HepG2 (cell line): ENCODE results near the gene ESRP2. TPM values are rescaled to one million over a fixed set of nuclear protein-coding genes. Genes with fewer than 3 reads are reported as not detected.

Experiments used
- ATAC-seq: fragments of 200-7000 bp; cut with Tn5 transposase; 3 replicates; pipeline ENCODE4 v1.9.1; 2020; ENCODE audit warnings: mild to moderate bottlenecking, moderate library complexity
- BruUV-seq: library from RNA; stranded (reverse); fragments of 400-500 nt; replicated peaks from 2 replicates; lab custom pipeline; 2021; lab: Mats Ljungman, UMichigan
- CTCF ChIA-PET: fragments of 300-600 bp; formaldehyde crosslinking; extraction: SDS; loops from one replicate; lab custom pipeline; 2021; ENCODE audit warnings: low total read pairs, inconsistent platforms, low intra/inter-chr PET ratio; lab: Yijun Ruan, JAX
- POLR2A ChIA-PET: fragments of 350-600 bp; sonication (Branson Sonifier 250); formaldehyde crosslinking; loops from one replicate; lab custom pipeline; 2020; ENCODE audit warnings: antibody characterized with exemption, inconsistent platforms; lab: Yijun Ruan, JAX
- DNase-seq: peaks from one replicate; pipeline ENCODE4 v3.0.0-alpha.2; 2015; ENCODE audit warnings: low spot score
- FAIRE-seq: peaks from 3 replicates; lab custom pipeline; 2011; peaks lifted over from hg19 to GRCh38; lab: Jason Lieb, UNC
- H2AFZ ChIP-seq: one replicate; pipeline ENCODE4 v1.6.1; 2011; ENCODE audit warnings: low read length, inconsistent platforms
- H3K27ac ChIP-seq: fragments of 300-600 bp; 3 replicates; pipeline ENCODE4 v1.8.0; 2011; ENCODE audit warnings: mixed run types, mild to moderate bottlenecking, mixed read lengths, low read length, inconsistent platforms; ENCODE audit not compliant: insufficient read depth; ENCODE audit errors: extremely low read length
- H3K27me3 ChIP-seq, 2 experiments: fragments of 200-600 bp in 1 of 2; 2 replicates in 1 of 2; 3 replicates in 1 of 2; pipeline versions ENCODE4 v1.6.0 to v1.8.0; 2011; ENCODE audit warnings: low read length in 2 of 2, mild to moderate bottlenecking in 2 of 2, moderate library complexity in 2 of 2, inconsistent platforms in 1 of 2; ENCODE audit not compliant: insufficient read depth in 2 of 2, control insufficient read depth in 1 of 2
- H3K36me3 ChIP-seq, 2 experiments: fragments of 200-600 bp in 1 of 2; replicated peaks in 1 of 2; 2 replicates in 1 of 2; 3 replicates in 1 of 2; pipeline versions ENCODE4 v1.5.1 to v1.8.0; 2011; ENCODE audit warnings: low read length in 2 of 2, inconsistent platforms in 1 of 2; ENCODE audit not compliant: insufficient read depth in 2 of 2, control insufficient read depth in 1 of 2
- H3K4me1 ChIP-seq: 2 replicates; pipeline ENCODE4 v1.5.1; 2012; ENCODE audit warnings: low read length, inconsistent platforms; ENCODE audit not compliant: insufficient read depth
- H3K4me2 ChIP-seq: 2 replicates; pipeline ENCODE4 v1.6.0; 2011; ENCODE audit warnings: low read depth, low read length, inconsistent platforms
- H3K4me3 ChIP-seq, 3 experiments: fragments of 200-600 bp in 1 of 3; sonication (generic), shearing (Covaris generic) in 1 of 3; replicated peaks in 1 of 3; 2 replicates each; pipeline ENCODE4 v1.5.1; 2011 to 2016; ENCODE audit warnings: low read length in 3 of 3, inconsistent platforms in 2 of 3, low read depth in 2 of 3, mild to moderate bottlenecking in 2 of 3, control low read depth in 1 of 3, mixed read lengths in 1 of 3; ENCODE audit not compliant: insufficient read depth in 1 of 3
- H3K79me2 ChIP-seq: one replicate; pipeline ENCODE4 v1.6.1; 2011; ENCODE audit warnings: low read length, inconsistent platforms; ENCODE audit not compliant: insufficient read depth
- H3K9ac ChIP-seq: 2 replicates; pipeline ENCODE4 v1.6.0; 2011; ENCODE audit warnings: mild to moderate bottlenecking, low read depth, low read length, inconsistent platforms; ENCODE audit not compliant: insufficient read depth
- H3K9me3 ChIP-seq: 2 replicates; pipeline ENCODE4 v1.5.1; 2012; ENCODE audit warnings: mild to moderate bottlenecking, low read length
- H4K20me1 ChIP-seq: 2 replicates; pipeline ENCODE4 v1.6.0; 2011; ENCODE audit warnings: inconsistent platforms, mild to moderate bottlenecking, low read length, moderate library complexity; ENCODE audit not compliant: insufficient read depth
- AGO2 ChIP-seq: fragments of 200-400 bp; formaldehyde crosslinking; optimal IDR thresholded peaks from 2 replicates; pipeline ENCODE3; 2017; ENCODE audit warnings: mild to moderate bottlenecking, low read depth, low read length, moderate library complexity
- AHR ChIP-seq: IDR thresholded peaks from 2 replicates; pipeline ENCODE4 v1.6.1; 2018; ENCODE audit warnings: missing genetic modification reagents, missing compliant biosample characterization
- ETV5 ChIP-seq: IDR thresholded peaks from 2 replicates; pipeline ENCODE4 v1.6.1; 2018; ENCODE audit warnings: missing biosample characterization, missing genetic modification reagents, inconsistent platforms, borderline replicate concordance
- HMG20A ChIP-seq: IDR thresholded peaks from 2 replicates; pipeline ENCODE4 v1.6.1; 2016; ENCODE audit warnings: borderline replicate concordance
- IKZF4 ChIP-seq: sonication (generic); formaldehyde crosslinking; IDR thresholded peaks from 2 replicates; pipeline ENCODE4 v1.5.1; 2020; ENCODE audit warnings: borderline replicate concordance, mild to moderate bottlenecking, low read depth, missing genetic modification reagents; ENCODE audit errors: not compliant biosample characterization
- MAF1 ChIP-seq: sonication (generic); formaldehyde crosslinking; IDR thresholded peaks from 2 replicates; pipeline ENCODE4 v1.5.0; 2020; ENCODE audit warnings: missing genetic modification reagents, borderline replicate concordance
- NFRKB ChIP-seq: fragments of 450-650 bp; IDR thresholded peaks from 2 replicates; pipeline ENCODE4 v1.6.1; 2017
- NFYC ChIP-seq: IDR thresholded peaks from 2 replicates; pipeline ENCODE4 v1.6.1; 2016; ENCODE audit warnings: missing genetic modification reagents, missing compliant biosample characterization
- RBM39 ChIP-seq: fragments of 200-400 bp; formaldehyde crosslinking; IDR thresholded peaks from one replicate; pipeline ENCODE4 v1.6.1; 2018; ENCODE audit warnings: antibody characterized with exemption, mild to moderate bottlenecking, low read depth, low read length; ENCODE audit not compliant: poor library complexity, severe bottlenecking
- TBL1XR1 ChIP-seq: fragments of 150-350 bp; IDR thresholded peaks from 2 replicates; pipeline ENCODE4 v1.6.1; 2014; ENCODE audit warnings: borderline replicate concordance, low read length; ENCODE audit not compliant: partially characterized antibody
- U2AF2 ChIP-seq: fragments of 200-400 bp; formaldehyde crosslinking; IDR thresholded peaks from 2 replicates; pipeline ENCODE4 v1.6.1; 2017; ENCODE audit warnings: low read depth, mild to moderate bottlenecking, low read length
- ZHX1 ChIP-seq: sonication (generic); formaldehyde crosslinking; IDR thresholded peaks from 2 replicates; pipeline ENCODE4 v1.8.1; 2022; ENCODE audit warnings: low read depth, mild to moderate bottlenecking, missing genetic modification reagents
- ZKSCAN8 ChIP-seq: IDR thresholded peaks from 2 replicates; pipeline ENCODE4 v1.6.1; 2016; ENCODE audit warnings: borderline replicate concordance, missing genetic modification reagents, missing compliant biosample characterization
- ZMAT3 ChIP-seq: sonication (generic); formaldehyde crosslinking; conservative IDR thresholded peaks from 2 replicates; pipeline ENCODE4 v1.7.0; 2021; ENCODE audit warnings: missing genetic modification reagents
- ZNF12 ChIP-seq: sonication (generic); formaldehyde crosslinking; IDR thresholded peaks from 2 replicates; pipeline ENCODE4 v1.5.0; 2020; ENCODE audit warnings: missing genetic modification reagents
- ZNF513 ChIP-seq: sonication (generic); formaldehyde crosslinking; conservative IDR thresholded peaks from 2 replicates; pipeline ENCODE4 v1.5.0; 2020; ENCODE audit warnings: missing genetic modification reagents
- ZNF550 ChIP-seq: sonication (generic); formaldehyde crosslinking; IDR thresholded peaks from 2 replicates; pipeline ENCODE4 v1.4.0; 2020; ENCODE audit warnings: mild to moderate bottlenecking, missing genetic modification reagents, borderline replicate concordance
- ZNF572 ChIP-seq: sonication (generic); formaldehyde crosslinking; IDR thresholded peaks from 2 replicates; pipeline ENCODE4 v1.5.1; 2020; ENCODE audit warnings: mild to moderate bottlenecking, missing genetic modification reagents
- ZNF614 ChIP-seq: IDR thresholded peaks from 2 replicates; pipeline ENCODE4 v1.6.1; 2018; ENCODE audit warnings: missing biosample characterization, missing genetic modification reagents, inconsistent platforms, borderline replicate concordance
- ZNF616 ChIP-seq: sonication (generic); formaldehyde crosslinking; IDR thresholded peaks from 2 replicates; pipeline ENCODE4 v1.5.0; 2020; ENCODE audit warnings: low read depth, mild to moderate bottlenecking, missing genetic modification reagents
- WGBS: methylation state at CpG from one replicate; pipeline ENCODE4 v1.1.6; 2017; ENCODE audit warnings: low lambda C conversion rate; 5-methylcytosine and 5-hydroxymethylcytosine counted together
- in situ Hi-C: cut with HindIII; loops from 2 replicates; pipeline ENCODE4 v1.10.0; 2017; ENCODE audit warnings: low pct_unique_long_range_greater_than_20kb; ENCODE audit not compliant: extremely low pct_ligation_motif_present
- intact Hi-C: fragments of 100-400 bp; cut with micrococcal nuclease; formaldehyde crosslinking; loops from one replicate; pipeline ENCODE4 v1.10.0; 2022; ENCODE audit not compliant: unreplicated experiment
- polyA plus RNA-seq, 8 experiments: library from polyadenylated mRNA; depleted of rRNA in 3 of 8; stranded (reverse) in 7 of 8; unstranded in 1 of 8; fragments of >200 nt; fragmentation: Illumina TruSeq in 4 of 8; extraction: Trizol in 4 of 8; gene quantifications; 2 replicates each; pipeline versions ENCODE4 v1.2.1 to v1.2.3, GENCODE V29; 2011 to 2016; ENCODE audit warnings: low read depth in 4 of 8, missing spikeins in 1 of 8, mixed read lengths in 1 of 8; ENCODE audit not compliant: insufficient read depth in 1 of 8
- total RNA-seq, 5 experiments: library from RNA; depleted of rRNA; stranded (reverse); fragments of >200 nt; fragmentation: Illumina TruSeq; extraction: Trizol; gene quantifications; 2 replicates each; pipeline ENCODE4 v1.2.3, GENCODE V29; 2016; ENCODE audit warnings: low read depth in 1 of 5

Gene ESRP2
- total and polyA plus RNA-seq, 2 of the 13 experiments (the other 11 are each of a cell fraction or from before 2014, with no cell fraction given): 21.1 to 32.4 TPM

GRCh38 chr16:68247932-68248331, 12.0 kb upstream of the ESRP2 start:
- no peak overlapping the region for H3K27ac ChIP-seq
- TF ChIP-seq NFYC: no peak
- TF ChIP-seq IKZF4 (CRISPR knock-in tag): no peak
- no peak for TF ChIP-seq AHR (CRISPR knock-in tag)
- TF ChIP-seq NFRKB: no peak
- no peak for TF ChIP-seq ZNF616 (CRISPR knock-in tag)
- no peak for TF ChIP-seq ZNF12 (CRISPR knock-in tag)
- no peak for TF ChIP-seq RBM39
- TF ChIP-seq ETV5 (CRISPR knock-in tag): no peak
- TF ChIP-seq ZHX1 (CRISPR knock-in tag): no peak
- TF ChIP-seq AGO2: no peak
- no peak for TF ChIP-seq ZMAT3
- TF ChIP-seq ZNF614 (CRISPR knock-in tag): no peak
- TF ChIP-seq ZNF572: no peak
- TF ChIP-seq MAF1 (CRISPR knock-in tag): no peak
- TF ChIP-seq ZKSCAN8: no peak
- no peak for TF ChIP-seq ZNF513 (CRISPR knock-in tag)
- TF ChIP-seq ZNF550: no peak
- TF ChIP-seq HMG20A (CRISPR knock-in tag): no peak
- no peak for TF ChIP-seq U2AF2
- TF ChIP-seq TBL1XR1: no peak
- WGBS: 92% methylated on average over 4 of the region's 4 CpGs
- no peaks in the 10 kb centered on the region for H4K20me1 ChIP-seq
- peaks cover 56% of the 10 kb centered on the region for H3K4me1 ChIP-seq
- no peaks in the 10 kb centered on the region for H3K79me2 ChIP-seq
- H3K27me3 ChIP-seq: no peaks in the 10 kb centered on the region; a peak in 1 of 5 replicates
- H2AFZ ChIP-seq: no peak overlapping the region
- no peak overlapping the region for H3K9ac ChIP-seq
- FAIRE-seq (no peak), DNase-seq (no peak), ATAC-seq (no peak)
- CTCF ChIA-PET: no interaction called here
- H3K36me3 ChIP-seq: peaks cover 6 to 21% of the 10 kb centered on the region in 2 experiments
- no peak overlapping the region for H3K4me3 ChIP-seq
- no peak overlapping the region for H3K4me2 ChIP-seq
- no peaks in the 10 kb centered on the region for H3K9me3 ChIP-seq
- in situ Hi-C loops (no loop called here), intact Hi-C loops (no loop called here)
- POLR2A ChIA-PET: interaction anchor here (0.7 to 1.3 kb wide), 2 partner anchors 10 to 168 kb away, joined by 3 read pairs; no protein-coding TSS in a partner anchor
- no TSS peak for BruUV-seq
